Adipose tissue (tissue), 3 donors: ENCODE data around the gene PLBD1. TPM values are rescaled to one million over a fixed set of nuclear protein-coding genes. Genes with fewer than 3 reads are reported as not detected.

Experiments used
- polyA plus RNA-seq, 3 donors: library from polyadenylated mRNA; stranded (reverse); fragments of 200-250 nt; gene quantifications; one replicate each; pipeline ENCODE4 v1.2.3, GENCODE V29; 2013
- donor health status: healthy with polysubstance abuse.
- donor health status: Bipolar disorder and iron deficiency.
- donor health status: healthy.

Gene PLBD1
- polyA plus RNA-seq, 3 donors, result 8.8 to 24.1 (median 12.9) TPM

Other genes with a start within 250 kb of the PLBD1 start
- 10 to 100 TPM in 1 of 3 donors, 1 to 10 TPM in 2; 5.5 to 12.5 (median 7.1) TPM for gene ATF7IP, start 202.2 kb downstream of the PLBD1 start, polyA plus RNA-seq
- gene GUCY2C, start 128.7 kb upstream of the PLBD1 start, polyA plus RNA-seq, result under 1 TPM in 1 of 3 donors, not detected in 2; 0.01 TPM
- 10 to 100 TPM; 11.5 to 22.3 (median 19.9) TPM for gene WBP11, start 235.6 kb upstream of the PLBD1 start, polyA plus RNA-seq
- gene C12orf60, start 235.8 kb upstream of the PLBD1 start, polyA plus RNA-seq, result 1 to 10 TPM in 1 of 3 donors, under 1 TPM in 2; 0.49 to 1.0 (median 0.82) TPM
- 1 to 10 TPM in 1 of 3 donors, under 1 TPM in 1, not detected in 1; 0.12 to 1.1 TPM for gene SMCO3, start 246.3 kb upstream of the PLBD1 start, polyA plus RNA-seq